ENCODE measurements around the gene HGFAC.

Gene HGFAC
- 0 to 0.25 (median 0.06) reads per million in 9 experiments for total RNA-seq

DNA sequence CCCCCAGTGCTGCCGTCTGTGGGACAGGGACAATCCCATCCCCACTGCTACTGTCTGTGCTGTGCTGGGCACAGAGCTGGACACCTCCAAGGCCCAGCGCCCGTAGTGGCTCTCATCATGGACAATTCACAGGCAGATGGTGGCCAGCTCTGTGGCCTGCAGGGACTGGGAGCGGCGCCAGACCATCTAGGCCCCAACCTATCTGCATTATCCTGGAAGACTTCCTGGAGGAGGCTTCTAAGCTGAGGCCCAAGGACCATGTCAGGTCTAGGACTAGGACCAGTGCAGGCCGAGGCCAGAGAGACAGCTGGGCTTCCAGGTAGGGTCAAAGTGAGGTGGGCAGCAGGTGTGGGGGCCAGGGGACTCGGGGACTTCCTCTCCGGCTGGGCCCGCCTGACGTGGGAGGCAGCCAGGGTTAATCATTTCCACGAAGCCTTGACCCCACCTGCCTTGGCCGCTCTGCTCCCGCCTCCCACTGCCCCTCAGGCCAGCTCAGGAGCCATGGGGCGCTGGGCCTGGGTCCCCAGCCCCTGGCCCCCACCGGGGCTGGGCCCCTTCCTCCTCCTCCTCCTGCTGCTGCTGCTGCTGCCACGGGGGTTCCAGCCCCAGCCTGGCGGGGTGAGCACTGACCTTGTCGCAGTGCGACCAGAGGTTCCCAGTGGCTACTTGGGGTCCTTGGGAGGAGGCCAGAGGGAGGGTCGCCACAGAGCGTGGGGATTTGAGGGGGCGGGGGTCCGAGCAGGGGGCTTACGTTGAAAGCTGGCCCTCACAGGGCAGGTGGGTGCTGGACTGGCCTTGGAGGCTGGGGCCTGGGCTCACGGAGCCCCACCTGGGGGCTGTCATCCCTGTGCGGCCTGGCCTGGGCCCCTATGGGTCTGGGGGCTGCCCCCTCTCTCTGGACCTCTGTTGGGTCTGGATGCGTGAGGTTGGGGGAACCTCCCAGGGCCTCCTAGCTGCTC lies at the start of gene HGFAC:
TSS of gene HGFAC (plus strand) at position 468 of the 959 bp plus-strand sequence. CDS start at position 502, 34 bp downstream.
- ATAC-seq (replicated peaks): no peak
- Mint-ChIP-seq H3K4me3 (no peak within 1 kb of the TSS), H3K4me1 (ENCODE audit: low read depth in 2 of 2) (no peaks in the 10 kb centered on the region), H3K36me3 (ENCODE audit: insufficient read depth) (no peaks in the 10 kb centered on the region), H3K9me3 (no peaks in the 10 kb centered on the region), H3K27ac (peak within 1 kb of the TSS in 1 of 2 donors; percentile 10), H3K27me3 (no peaks in the 10 kb centered on the region)
- DNase-seq: no peak

GRCh38 chr4:3392321-3392720 lies 49.4 kb upstream of the HGFAC start:
- peaks cover 0 to 2% of the 10 kb centered on the region in 2 donors for H3K4me1 Mint-ChIP-seq (ENCODE audit: low read depth in 2 of 2)
- peaks cover 0 to 35% of the 10 kb centered on the region in 2 donors for H3K27me3 Mint-ChIP-seq
- DNase-seq (no peak), ATAC-seq (replicated peaks) (no peak)
- no peak overlapping the region for H3K27ac Mint-ChIP-seq
- H3K36me3 Mint-ChIP-seq (ENCODE audit: insufficient read depth): no peaks in the 10 kb centered on the region
- no peaks in the 10 kb centered on the region for H3K9me3 Mint-ChIP-seq
- H3K4me3 Mint-ChIP-seq: no peak overlapping the region

DNA sequence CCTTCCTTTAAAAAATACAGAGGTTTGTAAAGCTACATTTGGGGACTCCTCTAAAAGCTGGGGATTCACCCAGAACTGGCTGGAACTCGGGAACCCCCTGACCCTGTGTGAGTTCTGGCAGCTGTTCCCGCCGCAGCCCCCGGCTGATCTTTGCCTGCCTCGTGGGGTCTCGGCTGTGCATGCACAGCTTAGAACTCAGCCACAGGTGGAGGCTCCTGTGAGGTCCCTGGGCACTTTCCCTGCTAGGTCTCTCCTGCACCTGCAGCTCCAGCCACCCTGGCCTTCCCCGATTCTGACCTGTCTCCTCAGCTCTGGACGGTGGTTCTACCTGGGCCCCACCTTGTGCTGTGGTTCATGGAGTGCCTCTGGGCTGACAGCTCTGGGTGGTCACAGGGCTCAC lies 48.6 kb upstream of the HGFAC start:
- Mint-ChIP-seq H3K4me3 (no peak overlapping the region), H3K36me3 (ENCODE audit: insufficient read depth) (no peaks in the 10 kb centered on the region), H3K27ac (no peak overlapping the region), H3K4me1 (ENCODE audit: low read depth in 2 of 2) (peaks cover 0 to 2% of the 10 kb centered on the region in 2 donors), H3K9me3 (no peaks in the 10 kb centered on the region), H3K27me3 (peaks cover 0 to 28% of the 10 kb centered on the region in 2 donors)
- ATAC-seq (replicated peaks): no peak
- no peak for DNase-seq

DNA sequence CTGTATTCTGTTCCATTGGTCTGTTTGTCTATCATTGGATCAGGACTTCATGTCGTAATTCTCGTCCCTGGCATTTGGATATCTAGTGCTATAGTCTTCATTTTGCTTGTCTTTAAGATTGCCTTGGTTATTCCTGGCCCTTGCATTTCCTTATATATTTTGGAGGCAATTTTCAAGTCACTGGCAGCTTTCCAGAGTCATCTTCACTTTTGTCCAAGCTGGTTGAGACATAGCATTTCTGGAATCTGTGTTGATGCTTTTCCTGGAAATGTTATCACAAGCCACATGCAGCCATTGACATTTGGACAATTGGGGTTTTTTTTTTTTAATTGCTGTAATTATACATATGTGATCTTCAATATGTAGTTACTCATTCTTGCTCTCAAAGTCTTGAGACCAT lies 45.2 kb upstream of the HGFAC start:
- no peaks in the 10 kb centered on the region for H3K9me3 Mint-ChIP-seq

GRCh38 chr4:3397128-3397527 lies 44.6 kb upstream of the HGFAC start:
- DNase-seq (no peak), ATAC-seq (replicated peaks) (no peak)
- no peak overlapping the region for H3K27ac Mint-ChIP-seq
- peaks cover 0 to 6% of the 10 kb centered on the region in 2 donors for H3K27me3 Mint-ChIP-seq
- no peaks in the 10 kb centered on the region for H3K4me1 Mint-ChIP-seq (ENCODE audit: low read depth in 2 of 2)
- H3K36me3 Mint-ChIP-seq (ENCODE audit: insufficient read depth): no peaks in the 10 kb centered on the region
- H3K9me3 Mint-ChIP-seq: no peaks in the 10 kb centered on the region
- no peak overlapping the region for H3K4me3 Mint-ChIP-seq

More for the DNA sequence above, 45.2 kb upstream of the HGFAC start:
- no peak overlapping the region for H3K27ac Mint-ChIP-seq
- ATAC-seq (replicated peaks) (no peak), DNase-seq (no peak)
- H3K4me1 Mint-ChIP-seq (ENCODE audit: low read depth in 2 of 2): no peaks in the 10 kb centered on the region
- H3K27me3 Mint-ChIP-seq: peaks cover 0 to 9% of the 10 kb centered on the region in 2 donors
- H3K36me3 Mint-ChIP-seq (ENCODE audit: insufficient read depth): no peaks in the 10 kb centered on the region
- H3K4me3 Mint-ChIP-seq: no peak overlapping the region

DNA sequence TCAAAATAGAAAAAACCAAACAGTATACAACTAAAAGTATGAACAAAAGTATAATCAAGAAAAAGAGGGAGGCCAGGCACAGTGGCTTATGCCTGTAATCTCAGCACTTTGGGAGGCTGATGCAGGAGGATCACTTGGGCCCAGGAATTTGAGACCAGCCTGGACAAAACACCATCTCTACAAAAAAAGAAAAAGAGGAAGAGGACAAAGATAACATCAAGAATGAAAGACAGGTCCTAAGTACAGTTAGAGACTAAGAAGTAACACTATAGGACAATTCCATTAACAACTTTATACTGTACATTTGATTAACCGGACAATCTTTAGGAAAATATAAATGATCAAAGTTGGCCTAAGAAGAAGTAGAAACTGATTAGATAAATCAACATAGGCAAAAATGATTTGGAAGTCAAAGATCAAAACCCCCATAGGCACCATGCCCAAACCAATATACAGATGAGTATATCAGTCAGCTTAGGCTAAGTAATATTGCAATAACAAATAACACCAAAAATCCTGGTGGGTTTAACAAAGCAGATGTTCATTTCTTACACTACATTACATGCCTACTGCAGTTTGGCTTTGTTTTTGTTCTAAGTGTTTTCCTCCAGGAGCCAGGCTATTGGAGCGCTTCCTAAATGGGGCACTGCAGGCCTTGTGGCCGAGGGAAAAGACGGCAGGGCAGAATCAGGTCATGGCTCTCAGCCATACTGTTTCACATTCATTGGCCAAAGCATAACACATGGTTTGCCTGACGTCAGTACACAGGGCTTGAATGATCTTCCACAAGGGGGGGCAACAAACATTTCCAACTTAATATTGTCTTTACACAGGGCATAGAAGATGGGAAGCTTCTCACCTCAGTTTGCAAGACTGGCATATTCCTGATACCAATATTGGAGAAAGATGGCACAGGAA lies 42.2 kb upstream of the HGFAC start:
- no peak overlapping the region for H3K27ac Mint-ChIP-seq
- no peak for ATAC-seq (replicated peaks)
- H3K36me3 Mint-ChIP-seq (ENCODE audit: insufficient read depth): no peaks in the 10 kb centered on the region
- no peaks in the 10 kb centered on the region for H3K27me3 Mint-ChIP-seq
- H3K4me3 Mint-ChIP-seq: no peak overlapping the region
- H3K9me3 Mint-ChIP-seq: no peaks in the 10 kb centered on the region
- H3K4me1 Mint-ChIP-seq (ENCODE audit: low read depth in 2 of 2): peaks cover 2 to 3% of the 10 kb centered on the region in 2 donors
- no peak for DNase-seq

GRCh38 chr4:3401436-3402171 lies 40.2 kb upstream of the HGFAC start:
- DNase-seq (no peak), ATAC-seq (replicated peaks) (no peak)
- Mint-ChIP-seq H3K27ac (no peak overlapping the region), H3K9me3 (no peaks in the 10 kb centered on the region), H3K4me1 (ENCODE audit: low read depth in 2 of 2) (peaks cover 2 to 3% of the 10 kb centered on the region in 2 donors), H3K27me3 (no peaks in the 10 kb centered on the region), H3K4me3 (no peak overlapping the region), H3K36me3 (ENCODE audit: insufficient read depth) (no peaks in the 10 kb centered on the region)

DNA sequence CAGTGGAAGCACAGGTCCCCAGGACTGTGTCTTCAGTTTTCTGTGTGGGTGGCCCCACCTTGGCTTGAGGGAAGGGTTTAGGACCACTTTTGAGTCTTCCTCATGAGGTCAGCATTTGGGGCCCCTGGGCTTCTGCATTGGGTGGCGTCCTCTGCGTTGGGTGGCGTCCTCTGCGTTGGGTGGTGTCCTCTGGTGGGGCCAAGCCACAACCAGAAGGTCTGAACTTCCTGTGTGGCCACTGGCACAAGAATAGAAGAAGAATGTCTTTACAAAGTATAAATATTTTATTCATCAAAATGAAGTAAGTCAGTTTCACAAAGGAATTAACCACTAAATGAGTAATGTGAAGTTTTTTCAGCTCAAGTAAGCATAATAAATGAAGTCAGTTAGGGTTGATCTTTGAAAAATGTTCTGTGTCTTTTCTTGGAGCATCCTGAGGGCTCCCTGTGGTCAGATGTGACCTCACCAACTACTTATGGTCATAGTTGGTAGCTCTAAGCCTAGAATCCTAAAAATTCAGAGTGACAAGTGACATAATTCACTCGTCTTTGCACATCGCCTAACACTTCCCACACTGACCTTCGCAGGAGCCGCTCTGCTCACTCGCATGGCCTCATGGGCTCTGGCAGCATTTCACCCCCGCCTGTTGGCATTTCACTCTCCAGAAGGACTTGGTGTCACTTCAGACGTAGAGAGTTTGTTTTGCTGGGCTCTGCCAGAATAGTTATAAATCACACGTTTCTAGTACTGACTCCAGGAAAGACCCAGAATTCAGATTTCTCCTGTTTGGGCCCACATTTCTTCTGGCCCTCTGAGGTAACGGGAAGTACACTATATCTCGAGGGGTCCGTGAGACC lies 39.0 kb upstream of the HGFAC start:
- H3K27me3 Mint-ChIP-seq: no peaks in the 10 kb centered on the region
- H3K27ac Mint-ChIP-seq: peak overlapping the region in 1 of 2 donors; percentile 41
- H3K36me3 Mint-ChIP-seq (ENCODE audit: insufficient read depth): no peaks in the 10 kb centered on the region
- no peak for ATAC-seq (replicated peaks)
- peaks cover 2 to 3% of the 10 kb centered on the region in 2 donors for H3K4me1 Mint-ChIP-seq (ENCODE audit: low read depth in 2 of 2)
- H3K4me3 Mint-ChIP-seq: no peak overlapping the region
- DNase-seq: no peak
- no peaks in the 10 kb centered on the region for H3K9me3 Mint-ChIP-seq

GRCh38 chr4:3403348-3403906 lies 38.3 kb upstream of the HGFAC start:
- Mint-ChIP-seq H3K9me3 (no peaks in the 10 kb centered on the region), H3K27me3 (no peaks in the 10 kb centered on the region), H3K4me3 (no peak overlapping the region), H3K4me1 (ENCODE audit: low read depth in 2 of 2) (peaks cover 2 to 3% of the 10 kb centered on the region in 2 donors), H3K27ac (no peak overlapping the region), H3K36me3 (ENCODE audit: insufficient read depth) (no peaks in the 10 kb centered on the region)
- ATAC-seq (replicated peaks) (no peak), DNase-seq (no peak)

DNA sequence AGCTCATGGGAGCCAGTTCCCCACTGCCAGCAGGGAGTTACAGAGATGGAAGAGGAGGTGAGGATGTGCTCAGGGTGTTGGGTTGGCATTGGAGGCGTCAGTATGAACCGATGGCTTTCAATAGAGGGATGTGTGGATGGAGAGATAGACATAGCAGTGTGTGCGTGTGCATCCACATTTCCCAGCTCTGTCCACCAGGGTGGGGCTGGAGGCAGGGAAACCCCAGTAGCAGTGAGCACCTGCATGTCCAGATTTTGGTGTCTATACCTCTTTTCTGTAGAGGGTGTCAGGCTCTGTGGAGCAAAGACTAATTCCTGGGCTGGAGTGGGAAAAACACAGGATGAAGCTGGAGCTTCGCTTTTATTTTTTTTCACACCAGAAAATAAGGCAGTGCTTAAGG lies 37.2 kb upstream of the HGFAC start:
- no peak for ATAC-seq (replicated peaks)

DNA sequence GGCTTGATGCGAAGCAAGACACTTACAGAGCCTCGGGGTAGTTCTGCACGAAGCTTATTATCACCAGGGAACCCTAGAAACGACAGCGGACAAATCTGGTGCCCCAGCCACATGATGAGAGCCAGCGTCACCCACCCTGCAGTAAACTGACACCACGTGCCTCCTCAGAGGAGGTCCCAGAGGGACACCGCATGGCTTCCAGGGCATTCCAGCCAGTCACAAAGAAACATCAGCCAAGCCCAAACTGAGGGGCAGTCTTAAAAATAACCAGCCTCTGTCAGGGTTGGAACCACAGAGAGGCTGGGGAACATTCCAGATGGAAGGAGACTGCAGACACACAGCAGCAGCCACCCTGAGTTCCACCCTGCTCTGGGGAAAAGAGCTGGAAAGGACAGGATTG lies 36.6 kb upstream of the HGFAC start:
- Mint-ChIP-seq H3K36me3 (ENCODE audit: insufficient read depth) (no peaks in the 10 kb centered on the region), H3K27ac (no peak overlapping the region), H3K9me3 (no peaks in the 10 kb centered on the region), H3K27me3 (no peaks in the 10 kb centered on the region), H3K4me3 (no peak overlapping the region), H3K4me1 (ENCODE audit: low read depth in 2 of 2) (peaks cover 2 to 3% of the 10 kb centered on the region in 2 donors)
- ATAC-seq (replicated peaks) (no peak), DNase-seq (no peak)

More for the DNA sequence above, 37.2 kb upstream of the HGFAC start:
- Mint-ChIP-seq H3K9me3 (no peaks in the 10 kb centered on the region), H3K4me3 (no peak overlapping the region), H3K4me1 (ENCODE audit: low read depth in 2 of 2) (peaks cover 2 to 3% of the 10 kb centered on the region in 2 donors), H3K36me3 (ENCODE audit: insufficient read depth) (no peaks in the 10 kb centered on the region), H3K27me3 (no peaks in the 10 kb centered on the region), H3K27ac (peak overlapping the region in 1 of 2 donors; percentile 42)
- DNase-seq: no peak

DNA sequence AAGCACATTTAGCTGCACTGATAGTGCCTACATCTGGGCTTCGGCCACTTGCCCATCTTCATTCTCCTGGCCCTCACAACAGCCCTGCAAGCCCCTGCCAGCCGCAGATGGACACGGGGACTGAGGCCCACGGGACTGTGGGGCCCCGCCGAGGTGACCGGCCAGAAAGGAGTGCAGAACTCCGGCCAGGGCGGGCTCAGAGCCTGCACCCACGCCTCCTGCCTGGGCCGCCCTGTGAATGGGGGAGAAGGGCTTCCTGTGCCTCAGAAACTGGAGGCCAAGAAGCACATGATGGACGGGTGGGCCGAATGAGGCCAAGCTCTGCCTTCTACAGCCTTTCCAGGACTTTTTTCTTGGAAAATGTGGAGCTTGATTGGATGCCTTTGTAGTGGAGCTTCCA lies 35.7 kb upstream of the HGFAC start:
- Mint-ChIP-seq H3K4me3 (no peak overlapping the region), H3K9me3 (no peaks in the 10 kb centered on the region), H3K27ac (no peak overlapping the region), H3K4me1 (ENCODE audit: low read depth in 2 of 2) (peaks cover 3% of the 10 kb centered on the region in 2 donors), H3K36me3 (ENCODE audit: insufficient read depth) (no peaks in the 10 kb centered on the region), H3K27me3 (no peaks in the 10 kb centered on the region)
- ATAC-seq (replicated peaks) (no peak), DNase-seq (no peak)

Data from effector memory CD8-positive, alpha-beta T cell (primary cell).